NT2/D1 (cell line): ENCODE results near the gene MSX1.

Source experiments
- DNase-seq: peaks from one replicate; pipeline ENCODE4 v3.0.0-alpha.2; 2011; ENCODE audit warnings: low read depth, low spot score
- H3K27me3 ChIP-seq: 2 replicates; pipeline ENCODE4 v1.6.0; 2011; ENCODE audit warnings: mild to moderate bottlenecking; ENCODE audit not compliant: insufficient read length, insufficient read depth
- H3K36me3 ChIP-seq: 2 replicates; pipeline ENCODE4 v1.6.1; 2011; ENCODE audit warnings: mild to moderate bottlenecking, low read length, mixed read lengths; ENCODE audit not compliant: insufficient read depth, insufficient read length
- H3K4me1 ChIP-seq: 2 replicates; pipeline ENCODE4 v1.5.1; 2011; ENCODE audit not compliant: insufficient read depth, insufficient read length
- H3K4me3 ChIP-seq: 2 replicates; pipeline ENCODE4 v1.5.1; 2011; ENCODE audit warnings: low read depth; ENCODE audit not compliant: insufficient read length
- H3K9ac ChIP-seq: 2 replicates; pipeline ENCODE4 v1.6.0; 2011; ENCODE audit warnings: low read depth; ENCODE audit not compliant: insufficient read length
- H3K9me3 ChIP-seq: 2 replicates; pipeline ENCODE4 v1.5.1; 2011; ENCODE audit warnings: mild to moderate bottlenecking, low read length; ENCODE audit not compliant: insufficient read depth
- SUZ12 ChIP-seq: IDR thresholded peaks from 2 replicates; pipeline ENCODE4 v1.6.1; 2011; ENCODE audit not compliant: insufficient read length, insufficient read depth; ENCODE audit errors: extremely low read depth
- YY1 ChIP-seq: IDR thresholded peaks from 2 replicates; pipeline ENCODE4 v1.6.1; 2011; ENCODE audit not compliant: insufficient read length, insufficient read depth
- ZNF274 ChIP-seq: IDR thresholded peaks from 2 replicates; pipeline ENCODE4 v1.6.1; 2011; ENCODE audit warnings: mild to moderate bottlenecking, low read depth, low read length

MSX1 gene

DNA sequence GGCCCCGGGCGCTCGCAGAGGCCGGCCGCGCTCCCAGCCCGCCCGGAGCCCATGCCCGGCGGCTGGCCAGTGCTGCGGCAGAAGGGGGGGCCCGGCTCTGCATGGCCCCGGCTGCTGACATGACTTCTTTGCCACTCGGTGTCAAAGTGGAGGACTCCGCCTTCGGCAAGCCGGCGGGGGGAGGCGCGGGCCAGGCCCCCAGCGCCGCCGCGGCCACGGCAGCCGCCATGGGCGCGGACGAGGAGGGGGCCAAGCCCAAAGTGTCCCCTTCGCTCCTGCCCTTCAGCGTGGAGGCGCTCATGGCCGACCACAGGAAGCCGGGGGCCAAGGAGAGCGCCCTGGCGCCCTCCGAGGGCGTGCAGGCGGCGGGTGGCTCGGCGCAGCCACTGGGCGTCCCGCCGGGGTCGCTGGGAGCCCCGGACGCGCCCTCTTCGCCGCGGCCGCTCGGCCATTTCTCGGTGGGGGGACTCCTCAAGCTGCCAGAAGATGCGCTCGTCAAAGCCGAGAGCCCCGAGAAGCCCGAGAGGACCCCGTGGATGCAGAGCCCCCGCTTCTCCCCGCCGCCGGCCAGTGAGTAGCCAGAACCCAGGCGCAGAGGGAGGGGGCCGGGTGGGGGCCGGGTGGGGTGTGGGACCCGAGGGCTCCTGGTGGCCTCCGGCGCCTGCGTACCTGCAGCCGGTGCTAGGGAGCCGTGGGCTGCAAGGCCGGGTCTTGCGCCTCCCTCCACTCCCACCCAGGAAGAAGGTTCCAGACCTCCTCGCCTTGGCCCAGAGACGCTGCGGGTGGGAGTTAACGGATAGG lies 534 bp downstream of the MSX1 start:
- no peak for DNase-seq
- Histone ChIP-seq H3K9me3 (no peaks in the 10 kb centered on the region), H3K36me3 (peaks cover 20% of the 10 kb centered on the region), H3K27me3 (peaks cover 95% of the 10 kb centered on the region), H3K4me3 (peak overlapping the region; percentile 49), H3K9ac (peak overlapping the region; percentile 76), H3K4me1 (peaks cover 12% of the 10 kb centered on the region)
- no peak for TF ChIP-seq YY1
- TF ChIP-seq ZNF274: no peak
- TF ChIP-seq SUZ12: no peak

DNA sequence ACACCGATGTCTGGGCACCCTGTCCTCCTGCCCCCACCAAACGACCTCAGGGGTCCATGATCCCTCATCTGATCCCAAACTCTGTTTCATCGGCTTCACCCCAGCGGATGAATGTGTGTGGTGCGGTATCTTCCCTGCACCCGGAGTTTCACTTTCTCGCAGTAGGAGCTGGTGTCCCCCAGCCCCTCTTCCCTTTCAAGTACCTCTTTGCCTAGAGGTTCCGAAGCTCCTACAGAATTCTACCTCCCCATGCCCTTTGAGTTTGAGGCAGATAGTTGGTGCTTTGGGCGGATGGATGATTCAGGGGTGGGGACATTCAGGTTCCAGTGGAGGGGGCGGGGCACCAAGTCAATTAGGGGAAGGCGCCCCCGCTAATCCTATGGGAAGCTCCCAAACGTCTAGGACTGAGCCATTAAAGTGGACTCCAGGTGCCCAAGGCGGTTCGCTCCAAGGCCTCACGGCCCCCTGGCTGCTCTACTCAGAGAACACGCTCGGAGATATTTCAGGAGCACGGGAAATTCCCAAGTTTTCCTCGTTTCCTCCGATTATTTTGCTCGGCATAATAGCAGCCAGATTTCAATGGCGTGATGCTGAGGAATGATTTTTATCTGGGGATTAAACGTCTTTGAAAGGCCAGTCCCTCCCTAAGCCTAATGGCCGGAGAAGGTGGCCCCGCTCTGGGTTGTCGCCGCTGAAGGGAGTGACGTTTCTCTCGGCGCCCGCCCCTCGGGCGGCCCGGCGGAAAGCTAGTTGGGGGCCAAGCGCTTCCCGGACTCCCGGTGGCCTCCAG lies 1.3 kb downstream of the MSX1 start:
- TF ChIP-seq ZNF274: no peak
- TF ChIP-seq SUZ12: peak; percentile 73
- peaks cover 12% of the 10 kb centered on the region for H3K4me1 ChIP-seq
- H3K36me3 ChIP-seq: peaks cover 20% of the 10 kb centered on the region
- DNase-seq: no peak
- H3K9ac ChIP-seq: peak overlapping the region; percentile 36
- H3K9me3 ChIP-seq: no peaks in the 10 kb centered on the region
- peak overlapping the region; percentile 49 for H3K4me3 ChIP-seq
- H3K27me3 ChIP-seq: peaks cover 95% of the 10 kb centered on the region

DNA sequence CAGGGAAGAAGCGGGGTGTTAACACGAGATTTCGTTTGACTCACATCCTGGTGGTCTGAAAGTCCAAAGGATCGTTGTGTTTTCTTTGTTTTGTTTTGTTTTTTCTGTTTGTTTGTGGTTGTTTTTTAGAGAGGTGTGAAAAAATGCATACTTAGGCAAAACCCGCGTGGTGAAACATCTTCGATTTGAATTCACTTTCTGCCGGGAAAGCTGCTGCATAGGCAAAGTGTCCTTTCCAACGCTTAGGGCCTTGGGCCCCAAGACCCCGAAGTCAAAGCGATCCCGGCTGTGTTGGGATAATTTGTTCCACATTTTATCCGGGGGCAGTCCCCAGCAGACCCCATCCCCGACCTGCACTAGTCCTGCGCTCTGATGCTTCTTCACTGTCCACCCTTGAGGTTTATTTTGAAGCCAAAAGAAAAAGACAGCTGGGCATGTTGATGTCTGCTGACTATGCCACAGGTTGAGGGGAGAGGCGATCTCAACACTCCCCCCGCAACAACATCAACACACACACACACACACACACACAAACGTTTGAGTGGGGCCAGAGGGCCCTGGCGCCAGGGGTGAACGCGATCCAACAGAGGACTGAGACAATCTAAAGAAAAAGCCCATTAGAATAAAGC lies 2.0 kb downstream of the MSX1 start:
- Histone ChIP-seq H3K4me1 (peaks cover 14% of the 10 kb centered on the region), H3K27me3 (peaks cover 95% of the 10 kb centered on the region), H3K9ac (no peak overlapping the region), H3K4me3 (no peak overlapping the region), H3K36me3 (peaks cover 20% of the 10 kb centered on the region), H3K9me3 (no peaks in the 10 kb centered on the region)
- TF ChIP-seq SUZ12: peak; percentile 11
- no peak for TF ChIP-seq ZNF274
- no peak for DNase-seq

DNA sequence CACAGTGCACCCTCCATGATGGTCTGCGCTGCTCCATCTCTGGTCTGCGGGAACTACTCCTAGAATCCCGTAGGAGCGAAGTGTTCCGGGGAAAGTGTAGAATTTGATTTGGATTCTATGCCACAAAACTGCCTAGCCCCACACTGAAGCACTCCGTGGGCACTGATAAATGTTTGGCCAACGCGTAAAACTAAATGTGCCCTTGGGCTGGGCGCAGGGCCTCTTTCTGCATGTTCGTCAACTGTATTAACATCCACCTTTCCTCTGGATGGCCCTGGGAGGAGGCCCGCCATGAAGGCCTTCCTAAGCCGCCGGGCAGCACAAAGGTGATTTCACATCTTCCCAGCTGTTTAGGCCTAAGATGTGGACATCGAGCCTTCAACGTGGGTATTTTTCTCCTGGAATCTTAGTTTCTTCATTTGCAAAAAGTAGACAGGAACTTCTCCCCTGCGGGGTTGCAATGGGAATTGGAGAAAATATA lies 2.6 kb downstream of the MSX1 start:
- H3K4me3 ChIP-seq: no peak overlapping the region
- TF ChIP-seq SUZ12: peak; percentile 10
- no peak for TF ChIP-seq ZNF274
- no peak for DNase-seq
- peaks cover 20% of the 10 kb centered on the region for H3K36me3 ChIP-seq
- H3K9ac ChIP-seq: no peak overlapping the region
- no peaks in the 10 kb centered on the region for H3K9me3 ChIP-seq
- peaks cover 20% of the 10 kb centered on the region for H3K4me1 ChIP-seq
- peaks cover 96% of the 10 kb centered on the region for H3K27me3 ChIP-seq

DNA sequence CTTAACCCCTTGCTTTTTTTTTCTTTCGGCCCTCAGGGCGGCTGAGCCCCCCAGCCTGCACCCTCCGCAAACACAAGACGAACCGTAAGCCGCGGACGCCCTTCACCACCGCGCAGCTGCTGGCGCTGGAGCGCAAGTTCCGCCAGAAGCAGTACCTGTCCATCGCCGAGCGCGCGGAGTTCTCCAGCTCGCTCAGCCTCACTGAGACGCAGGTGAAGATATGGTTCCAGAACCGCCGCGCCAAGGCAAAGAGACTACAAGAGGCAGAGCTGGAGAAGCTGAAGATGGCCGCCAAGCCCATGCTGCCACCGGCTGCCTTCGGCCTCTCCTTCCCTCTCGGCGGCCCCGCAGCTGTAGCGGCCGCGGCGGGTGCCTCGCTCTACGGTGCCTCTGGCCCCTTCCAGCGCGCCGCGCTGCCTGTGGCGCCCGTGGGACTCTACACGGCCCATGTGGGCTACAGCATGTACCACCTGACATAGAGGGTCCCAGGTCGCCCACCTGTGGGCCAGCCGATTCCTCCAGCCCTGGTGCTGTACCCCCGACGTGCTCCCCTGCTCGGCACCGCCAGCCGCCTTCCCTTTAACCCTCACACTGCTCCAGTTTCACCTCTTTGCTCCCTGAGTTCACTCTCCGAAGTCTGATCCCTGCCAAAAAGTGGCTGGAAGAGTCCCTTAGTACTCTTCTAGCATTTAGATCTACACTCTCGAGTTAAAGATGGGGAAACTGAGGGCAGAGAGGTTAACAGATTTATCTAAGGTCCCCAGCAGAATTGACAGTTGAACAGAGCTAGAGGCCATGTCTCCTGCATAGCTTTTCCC lies 3.4 kb downstream of the MSX1 start:
- no peak for TF ChIP-seq YY1
- TF ChIP-seq SUZ12: no peak
- TF ChIP-seq ZNF274: no peak
- peaks cover 23% of the 10 kb centered on the region for H3K4me1 ChIP-seq
- H3K27me3 ChIP-seq: peaks cover 96% of the 10 kb centered on the region
- no peak overlapping the region for H3K9ac ChIP-seq
- no peaks in the 10 kb centered on the region for H3K9me3 ChIP-seq
- no peak overlapping the region for H3K4me3 ChIP-seq
- no peak for DNase-seq
- peaks cover 20% of the 10 kb centered on the region for H3K36me3 ChIP-seq

DNA sequence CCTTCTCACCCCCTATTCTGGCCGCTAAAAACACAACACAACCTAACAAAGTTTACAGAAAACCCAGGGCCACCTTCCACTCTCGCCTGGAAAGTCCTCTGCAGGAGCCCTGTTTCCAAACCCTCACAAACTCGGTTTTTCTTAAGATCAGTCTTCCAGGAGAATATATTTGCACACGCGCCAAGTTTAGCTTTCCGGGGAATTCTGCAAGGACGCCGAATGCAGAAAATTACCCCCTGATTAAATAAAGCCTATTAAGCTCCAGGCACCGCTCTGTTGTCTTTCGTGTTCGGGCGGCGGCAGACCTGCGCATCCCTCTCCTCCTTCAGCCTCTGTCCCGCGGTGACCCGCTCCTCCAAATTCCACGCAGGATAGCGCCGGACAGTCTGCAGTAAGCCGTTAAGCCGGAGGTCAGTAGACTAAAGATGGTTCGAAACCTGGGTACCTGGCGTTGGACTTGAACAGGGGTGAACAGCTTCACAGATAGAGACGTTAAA lies 5.0 kb downstream of the MSX1 start:
- Histone ChIP-seq H3K4me1 (peaks cover 30% of the 10 kb centered on the region), H3K4me3 (no peak overlapping the region), H3K9me3 (no peaks in the 10 kb centered on the region), H3K27me3 (peaks cover 98% of the 10 kb centered on the region), H3K9ac (no peak overlapping the region), H3K36me3 (peaks cover 20% of the 10 kb centered on the region)
- TF ChIP-seq SUZ12 (peak; percentile 87), YY1 (no peak)
- DNase-seq: no peak
